ENCODE data around the gene ANKMY1.

The ANKMY1 gene

GRCh38 chr2:240467659-240468302 is 90.0 kb downstream of the ANKMY1 start:
- DNase-seq, result no peak

- DNase-seq, result no peak
Measured at GRCh38 chr2:240467149-240467642, 90.6 kb downstream of the ANKMY1 start.

- DNase-seq, result no peak
Measured at GRCh38 chr2:240466579-240467148, 91.1 kb downstream of the ANKMY1 start.

GRCh38 chr2:240465765-240466578 is 91.8 kb downstream of the ANKMY1 start:
- no peak for DNase-seq

DNA sequence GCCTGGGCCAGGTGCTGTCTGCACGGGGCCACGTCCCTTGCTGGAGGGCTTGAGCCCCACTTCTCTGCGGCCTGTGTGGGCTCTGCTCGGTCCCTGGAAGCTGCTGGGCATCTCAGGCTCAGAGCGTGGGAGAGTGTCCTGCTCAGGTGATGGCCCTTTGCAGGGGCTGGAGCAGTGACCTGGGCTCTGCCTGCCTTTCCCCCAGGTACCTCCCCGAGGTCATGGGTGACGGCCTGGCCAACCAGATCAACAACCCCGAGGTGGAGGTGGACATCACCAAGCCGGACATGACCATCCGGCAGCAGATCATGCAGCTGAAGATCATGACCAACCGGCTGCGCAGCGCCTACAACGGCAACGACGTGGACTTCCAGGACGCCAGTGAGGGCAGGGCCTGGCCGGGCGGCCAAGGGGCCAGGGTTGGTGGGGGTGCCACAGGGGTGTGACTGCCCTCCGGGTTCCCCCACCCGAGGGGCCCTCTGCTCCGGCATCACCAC is 92.5 kb downstream of the ANKMY1 start:
- DNase-seq, result no peak

GRCh38 chr2:240464514-240465241 is 93.1 kb downstream of the ANKMY1 start:
- DNase-seq, result no peak

GRCh38 chr2:240463866-240464481 is 93.8 kb downstream of the ANKMY1 start:
- DNase-seq, result no peak

- DNase-seq, result no peak
Measured at GRCh38 chr2:240463274-240463865, 94.4 kb downstream of the ANKMY1 start.

- no peak for DNase-seq
Measured at GRCh38 chr2:240462707-240463273, 95.0 kb downstream of the ANKMY1 start.

GRCh38 chr2:240462073-240462706 is 95.6 kb downstream of the ANKMY1 start:
- DNase-seq, result no peak

DNA sequence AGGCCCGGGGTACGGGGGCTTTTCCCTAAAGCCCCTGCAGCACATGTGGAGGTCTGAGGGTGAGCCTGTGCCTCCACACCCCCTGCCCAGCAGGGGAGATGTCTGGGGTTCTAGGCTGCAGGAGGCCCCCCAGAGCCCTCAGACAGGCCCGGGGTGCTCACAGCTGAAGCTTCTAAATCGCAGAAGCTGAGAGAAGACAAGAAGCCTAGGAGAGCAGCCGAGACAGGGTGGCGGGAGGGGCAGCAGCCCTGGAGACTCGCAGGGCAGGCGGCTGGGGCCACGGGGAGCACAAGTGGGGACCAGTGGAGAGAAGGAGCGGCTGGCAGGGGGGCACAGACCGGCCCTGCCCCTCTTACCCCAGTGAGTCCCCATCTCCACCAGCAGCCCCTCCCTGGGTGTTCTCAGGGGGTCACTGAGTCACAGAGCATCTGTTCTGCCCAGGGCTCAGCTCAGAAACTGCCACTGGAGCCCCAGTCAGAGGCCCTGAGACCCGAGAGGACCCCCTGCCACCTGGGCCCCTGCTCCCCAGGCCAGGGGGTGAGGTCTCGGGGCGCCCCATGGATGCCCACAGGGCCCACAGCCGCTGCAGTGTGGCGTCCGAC is 96.2 kb downstream of the ANKMY1 start:
- no peak for DNase-seq

DNA sequence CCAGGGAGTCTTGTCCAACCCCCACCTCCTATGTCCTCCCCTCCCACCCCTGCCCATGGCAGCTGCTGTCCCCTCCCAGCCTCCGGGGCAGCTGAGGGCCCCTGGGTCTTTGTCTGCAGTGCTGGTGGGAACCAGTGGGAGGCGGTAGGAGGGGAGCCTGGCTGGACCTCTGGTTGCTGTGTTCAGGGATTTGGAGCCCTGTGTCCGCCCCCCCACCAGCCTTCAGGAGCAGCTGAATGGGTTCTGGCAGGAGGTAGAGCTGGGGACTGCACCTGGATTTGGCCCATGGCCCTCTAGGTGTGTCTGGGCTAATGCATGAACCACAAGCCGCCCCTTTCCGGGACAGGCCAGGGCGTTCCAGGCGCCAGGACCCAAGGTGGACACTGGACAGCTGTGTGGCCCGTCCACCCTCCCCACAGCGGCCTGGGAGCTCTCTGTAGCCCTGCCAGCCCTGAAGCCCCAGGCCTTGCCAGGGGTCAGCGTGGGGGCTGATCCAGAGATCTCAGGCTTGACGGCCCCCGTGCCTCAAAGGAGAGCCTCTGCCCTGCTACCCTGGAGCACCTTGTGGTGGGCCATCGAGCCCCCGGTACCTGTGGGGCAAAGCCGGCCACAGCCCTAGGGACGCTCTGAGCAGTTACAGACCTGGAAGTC is 96.9 kb downstream of the ANKMY1 start:
- DNase-seq, result no peak

- DNase-seq, result no peak
Measured at GRCh38 chr2:240460253-240460711, 97.5 kb downstream of the ANKMY1 start.

DNA sequence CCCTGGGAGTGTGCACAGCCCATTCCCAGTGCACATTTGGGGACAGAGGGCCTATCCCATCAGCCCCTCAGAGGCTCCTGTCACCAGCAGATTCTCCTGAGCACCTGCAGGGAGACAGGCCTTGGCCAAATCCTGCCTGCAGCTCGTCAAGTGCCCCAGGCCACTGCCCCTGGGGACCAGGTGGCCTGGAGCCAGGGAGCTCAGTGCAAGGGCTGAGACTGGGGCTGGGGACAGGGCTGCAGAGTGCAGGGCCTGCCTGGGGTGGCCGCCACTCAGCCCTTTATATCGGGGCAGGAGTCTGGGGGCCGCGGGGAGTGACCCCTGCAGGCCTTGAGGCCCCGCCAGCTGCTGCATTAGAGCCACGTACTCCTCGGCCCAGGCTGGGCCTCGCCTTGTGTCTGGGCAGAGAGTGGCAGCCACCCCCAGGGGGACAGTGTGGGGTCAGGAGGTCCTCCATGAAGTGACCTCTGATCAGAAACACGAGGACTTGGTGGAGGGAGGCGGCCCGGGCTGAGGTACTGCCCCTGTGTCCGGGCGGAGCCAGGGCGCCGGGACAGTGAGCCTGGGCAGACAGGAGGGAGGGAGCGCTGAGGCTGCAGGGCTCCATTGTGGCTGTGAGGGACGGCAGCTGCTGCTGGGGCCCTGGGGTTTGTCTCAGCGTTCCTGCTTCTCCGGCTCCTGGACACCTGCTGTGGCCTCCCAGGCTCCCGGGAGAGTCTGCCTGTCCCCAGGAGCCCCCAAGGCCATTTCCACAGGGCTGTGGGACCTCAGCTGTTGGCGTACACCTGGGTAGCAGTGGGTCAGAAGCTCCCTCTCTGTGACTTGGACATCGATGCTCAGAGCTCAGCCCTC is 98.2 kb downstream of the ANKMY1 start:
- no peak for DNase-seq

- DNase-seq, result no peak
Measured at GRCh38 chr2:240458900-240459391, 98.8 kb downstream of the ANKMY1 start.

DNA sequence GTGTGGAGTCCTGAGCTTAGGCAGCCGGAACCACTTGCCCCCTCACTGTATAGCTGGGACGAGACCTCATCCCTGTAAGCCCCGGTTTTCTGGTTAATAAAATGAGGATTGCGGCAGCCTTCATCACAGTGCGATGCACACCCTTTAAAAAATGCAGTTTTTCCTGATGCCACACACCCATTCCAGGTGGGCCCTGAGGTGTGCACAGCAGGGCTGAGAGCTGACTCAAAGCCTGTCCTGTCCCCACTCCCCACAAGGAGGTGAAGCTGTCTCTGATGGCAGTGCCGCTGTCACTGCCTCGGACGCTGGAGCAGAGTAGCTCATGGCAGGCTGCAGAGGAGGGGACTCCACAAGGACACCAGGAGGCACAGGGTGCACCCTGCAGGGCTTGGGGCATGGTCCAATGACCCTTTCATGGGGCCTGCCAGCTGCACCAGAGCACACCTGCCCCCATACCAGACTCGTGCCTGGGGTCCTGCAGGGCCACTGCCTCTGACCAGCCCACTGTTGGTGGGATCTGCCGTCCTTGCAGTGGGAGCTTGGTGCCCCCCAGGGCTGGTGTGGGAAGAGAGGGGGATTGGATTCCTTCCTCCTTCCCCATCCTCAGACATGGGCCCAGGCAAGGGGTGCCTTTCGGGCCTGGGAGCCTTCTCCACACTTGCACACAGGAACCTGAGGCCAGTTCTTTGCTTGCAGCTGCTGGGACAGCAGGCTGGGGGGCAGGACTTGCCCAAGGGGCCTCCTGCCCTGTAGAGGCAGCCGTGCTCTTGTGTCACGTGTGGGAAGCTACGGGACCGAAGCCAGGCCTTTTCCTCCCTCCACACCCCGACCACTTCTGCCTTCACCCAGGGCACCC is 99.5 kb downstream of the ANKMY1 start:
- no peak for DNase-seq

- no peak for DNase-seq
Measured at GRCh38 chr2:240457223-240458043, 100.4 kb downstream of the ANKMY1 start.
